GM12891 (cell line): ENCODE measurements around the gene SEC24D.

Experiments used
- PAX5 ChIP-seq: IDR thresholded peaks from 2 replicates; pipeline ENCODE4 v1.6.1; 2011; ENCODE audit warnings: low read length, moderate library complexity, mild to moderate bottlenecking; ENCODE audit not compliant: insufficient read depth, severe bottlenecking
- POLR2A ChIP-seq: IDR thresholded peaks from 2 replicates; pipeline ENCODE4 v1.6.1; 2011; ENCODE audit warnings: low read depth, low read length, control low read depth
- POLR2AphosphoS5 ChIP-seq: IDR thresholded peaks from 2 replicates; pipeline ENCODE4 v1.6.1; 2011; ENCODE audit warnings: low read depth, low read length, control low read depth
- SPI1 ChIP-seq: IDR thresholded peaks from 2 replicates; pipeline ENCODE4 v1.6.1; 2011; ENCODE audit warnings: low read depth, low read length, control low read depth
- TAF1 ChIP-seq: IDR thresholded peaks from 2 replicates; pipeline ENCODE4 v1.6.1; 2011; ENCODE audit warnings: low read depth, low read length, control low read depth

GRCh38 chr4:118723369-118723768 is 112.6 kb downstream of the SEC24D start:
- TF ChIP-seq POLR2A, result no peak
- TF ChIP-seq POLR2AphosphoS5, result no peak
- no peak for TF ChIP-seq TAF1
- no peak for TF ChIP-seq SPI1
- TF ChIP-seq PAX5, result no peak
